Right renal pelvis (tissue), 4 donors: ENCODE results near the gene CCDC32. TPM values are rescaled to one million over a fixed set of nuclear protein-coding genes. Genes with fewer than 3 reads are reported as not detected.
"Not testable (repeated sequence)": the region's sequence is repeated elsewhere in the genome, so short reads cannot be mapped to it uniquely, and the experiment has no call there.

Experiments
- DNase-seq, 4 donors: peaks; one replicate each; pipeline ENCODE4 v3.0.0-alpha.2; 2013; ENCODE audit warnings: low read depth in 4 of 4, low spot score in 3 of 4, missing footprints in 1 of 4
- polyA plus RNA-seq, 4 donors: library from polyadenylated mRNA; unstranded; fragments of 120-200 nt; gene quantifications; one replicate each; pipeline ENCODE4 v1.2.1, GENCODE V29; 2013; ENCODE audit not compliant: insufficient read length in 4 of 4

The CCDC32 gene, protein sequence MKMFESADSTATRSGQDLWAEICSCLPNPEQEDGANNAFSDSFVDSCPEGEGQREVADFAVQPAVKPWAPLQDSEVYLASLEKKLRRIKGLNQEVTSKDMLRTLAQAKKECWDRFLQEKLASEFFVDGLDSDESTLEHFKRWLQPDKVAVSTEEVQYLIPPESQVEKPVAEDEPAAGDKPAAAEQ
- polyA plus RNA-seq: 10 to 100 TPM; 25.9 to 30.1 (median 27.7) TPM

- DNase-seq: peak; percentile 86 to 98 (median 96)
Measured at GRCh38 chr15:40564591-40565332, at the start of gene CCDC32. Gene CCDC32, minus strand, starts transcription at chr15:40565042. Its CDS starts 2,027 bp downstream, at chr15:40563015.

- no peak for DNase-seq
Measured at GRCh38 chr15:40613080-40613479, 48.2 kb upstream of the CCDC32 start.

DNA sequence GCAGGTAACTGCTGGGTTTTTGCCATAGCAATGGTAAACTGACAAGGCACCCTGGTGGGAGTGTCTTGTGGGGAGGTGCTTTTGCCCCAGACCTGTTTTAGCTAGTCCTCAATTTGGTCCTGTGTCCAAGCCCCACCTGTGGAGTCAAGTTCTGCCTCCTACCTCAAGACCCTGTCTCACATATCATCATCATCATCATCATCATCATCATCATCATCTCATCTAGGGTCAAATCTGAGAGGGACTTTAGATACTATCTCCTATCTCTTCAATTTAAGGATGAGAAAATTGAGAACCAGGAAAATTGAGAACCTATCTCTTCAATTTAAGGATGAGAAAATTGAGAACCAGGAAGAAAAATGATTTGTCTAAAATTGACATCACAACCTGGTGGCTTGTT, 39.1 kb upstream of the CCDC32 start:
- no peak for DNase-seq

DNA sequence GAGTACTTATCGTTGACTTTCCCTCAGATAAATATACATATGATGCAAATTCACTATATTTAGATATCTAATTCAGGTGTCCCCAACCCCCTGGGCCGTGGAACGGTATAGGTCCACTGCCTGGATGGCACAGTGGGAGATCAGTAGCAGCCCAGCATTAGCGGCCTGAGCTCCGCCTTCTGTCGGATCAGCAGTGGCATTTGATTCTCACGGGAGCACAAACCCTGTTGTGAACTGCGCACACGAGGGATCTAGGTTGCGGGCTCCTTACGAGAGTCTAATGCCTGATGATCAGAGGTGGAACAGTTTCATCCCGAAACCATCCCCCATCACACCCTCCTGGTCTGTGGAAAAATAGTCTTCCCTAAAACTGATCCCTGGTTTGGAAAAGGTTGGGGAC, 36.1 kb upstream of the CCDC32 start:
- DNase-seq: no peak

GRCh38 chr15:40598672-40599071, 33.8 kb upstream of the CCDC32 start:
- no peak for DNase-seq

DNA sequence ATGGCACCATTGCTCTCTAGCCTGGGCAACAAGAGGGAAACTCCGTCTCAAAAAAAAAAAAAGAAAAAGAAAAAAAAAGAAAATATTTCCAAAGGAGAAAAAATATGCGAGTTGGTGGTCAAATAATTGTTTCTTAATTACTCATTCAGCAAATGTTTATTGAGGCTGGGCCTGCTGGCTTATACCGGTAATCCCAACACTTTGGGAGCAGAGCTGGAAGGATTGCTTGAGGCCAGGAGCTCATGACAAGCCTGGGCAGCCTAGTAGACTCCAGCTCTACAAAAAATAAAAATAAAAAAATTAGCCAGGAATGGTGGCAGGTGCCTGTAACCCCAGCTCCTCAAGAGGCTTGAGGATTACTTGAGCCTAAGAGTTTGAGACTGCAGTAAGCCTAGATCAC, 33.3 kb upstream of the CCDC32 start:
- DNase-seq: no peak

- no peak for DNase-seq
Measured at GRCh38 chr15:40597024-40597423, 32.2 kb upstream of the CCDC32 start.

DNA sequence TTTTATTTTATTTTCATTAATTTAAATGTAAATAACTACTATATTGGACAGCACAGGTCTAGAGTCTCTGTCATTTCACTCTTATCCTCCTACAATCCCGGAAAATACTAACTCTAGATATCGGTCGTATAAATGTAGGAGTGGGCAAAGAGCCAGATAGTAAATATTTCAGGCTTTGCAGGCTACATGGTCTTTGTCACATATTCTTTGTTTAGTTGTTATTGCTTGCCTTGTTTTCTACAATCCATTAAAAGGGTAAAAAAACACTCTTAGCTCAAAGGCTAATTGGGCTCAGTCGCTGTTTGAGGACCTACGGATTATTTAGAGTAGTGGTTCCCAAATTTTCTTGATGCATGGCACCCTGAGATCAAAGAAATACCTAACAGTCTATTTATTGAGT, 30.9 kb upstream of the CCDC32 start:
- DNase-seq: no peak

DNA sequence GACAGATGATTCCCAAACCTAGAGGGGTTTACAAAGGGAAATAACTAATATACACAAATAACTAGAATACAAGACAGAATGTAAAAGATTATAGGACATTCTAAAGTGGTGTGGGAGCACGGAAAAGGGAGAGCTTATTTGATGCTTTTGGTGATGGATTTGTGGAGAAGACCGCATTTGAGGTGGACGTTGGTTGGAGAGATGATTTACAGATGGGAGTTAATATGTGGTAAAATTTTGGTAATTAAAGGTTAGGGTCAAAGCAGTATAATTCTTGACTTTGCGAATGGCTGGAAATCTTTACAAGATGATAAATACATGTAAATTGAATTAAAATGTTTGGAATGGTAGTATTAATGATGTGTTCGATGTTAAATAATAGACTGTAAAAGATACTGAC, 30.4 kb upstream of the CCDC32 start:
- DNase-seq: no peak

DNA sequence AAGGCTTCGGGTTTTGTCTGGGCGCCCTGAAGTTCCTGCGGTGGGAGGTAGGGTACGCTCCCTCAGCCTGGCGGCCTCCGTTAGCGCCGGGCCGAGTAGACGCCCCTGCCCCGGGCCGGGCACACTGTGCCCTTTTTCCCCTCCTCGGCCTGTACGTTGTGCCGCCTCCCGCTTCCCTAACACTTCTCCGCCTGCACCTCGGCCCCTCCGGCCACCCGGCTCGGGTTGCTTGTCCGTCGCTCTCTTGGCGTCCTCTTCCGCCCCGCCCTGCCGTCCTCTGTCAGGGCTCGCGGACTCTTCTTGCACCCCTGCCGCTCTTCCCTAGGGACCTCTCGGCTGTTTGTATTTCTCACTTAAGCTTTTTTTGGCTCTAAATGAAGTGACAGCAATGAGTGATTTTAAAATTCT, 29.6 kb upstream of the CCDC32 start:
- DNase-seq: peak in 3 of 4 donors; percentile 36 to 52 (median 40)

GRCh38 chr15:40593588-40594428, 29.0 kb upstream of the CCDC32 start, which contains the start of gene KNL1:
Gene KNL1, plus strand, starts transcription at chr15:40594249. Its CDS starts 8,683 bp downstream, at chr15:40602932.
- DNase-seq: peak; percentile 97 to 99 (median 98)

DNA sequence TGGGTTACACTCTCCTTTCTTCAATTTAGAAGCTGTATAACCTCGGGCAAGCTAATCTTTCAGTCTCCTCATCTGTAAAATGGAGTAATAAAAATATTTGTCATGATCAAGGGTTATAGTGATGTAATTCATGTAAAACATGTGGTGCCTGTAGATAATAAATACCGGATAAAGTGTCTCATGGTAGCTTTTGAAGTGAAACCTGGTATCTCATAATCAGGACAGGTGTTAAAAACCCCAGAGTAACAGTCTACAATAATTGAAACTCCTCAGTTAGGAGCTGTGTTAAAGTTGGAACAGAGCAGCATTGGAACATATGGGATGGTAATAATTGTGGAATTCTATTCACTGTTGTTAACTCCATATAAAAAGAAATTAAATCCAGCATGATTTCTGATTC, 28.3 kb upstream of the CCDC32 start:
- DNase-seq: no peak

- DNase-seq: no peak
Measured at GRCh38 chr15:40591389-40591788, 26.5 kb upstream of the CCDC32 start.

DNA sequence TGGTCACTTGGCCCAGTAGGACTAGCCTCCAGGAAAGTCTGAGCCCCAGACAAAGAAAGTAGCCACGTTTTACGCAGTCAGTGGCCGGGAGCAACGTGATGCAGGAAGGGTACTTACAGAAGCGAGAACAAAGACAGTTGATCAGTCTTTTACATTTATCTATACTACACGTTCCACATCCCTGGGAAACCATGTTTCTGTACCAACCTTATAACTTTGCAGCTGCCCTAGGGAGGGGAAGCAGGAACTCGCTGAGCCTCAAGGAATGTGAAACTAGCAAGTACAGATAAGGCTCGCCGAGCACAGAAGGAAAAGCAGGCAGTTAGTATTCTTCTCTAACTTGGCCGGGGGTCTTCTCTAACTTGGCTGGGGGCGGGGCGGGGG, 25.8 kb upstream of the CCDC32 start:
- no peak for DNase-seq

DNA sequence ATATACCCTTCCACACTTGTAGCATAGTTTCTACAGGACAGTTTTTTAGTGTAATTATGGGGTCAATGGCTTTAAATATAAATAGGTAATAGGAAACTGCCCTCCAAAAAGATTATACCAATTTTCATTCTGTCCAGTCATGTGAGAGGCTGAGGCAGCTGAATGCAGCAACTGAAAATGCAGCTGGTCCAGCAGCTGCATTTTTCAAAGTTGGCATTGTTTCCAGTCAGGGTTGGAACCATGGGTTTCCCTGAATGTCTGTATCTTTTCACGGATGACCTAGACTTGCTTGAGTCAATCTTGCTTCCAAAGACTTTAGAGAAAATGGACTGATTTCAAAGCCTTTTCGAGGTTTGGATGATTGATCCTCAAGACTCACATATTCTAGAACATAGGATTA, 19.3 kb upstream of the CCDC32 start:
- no peak for DNase-seq

DNA sequence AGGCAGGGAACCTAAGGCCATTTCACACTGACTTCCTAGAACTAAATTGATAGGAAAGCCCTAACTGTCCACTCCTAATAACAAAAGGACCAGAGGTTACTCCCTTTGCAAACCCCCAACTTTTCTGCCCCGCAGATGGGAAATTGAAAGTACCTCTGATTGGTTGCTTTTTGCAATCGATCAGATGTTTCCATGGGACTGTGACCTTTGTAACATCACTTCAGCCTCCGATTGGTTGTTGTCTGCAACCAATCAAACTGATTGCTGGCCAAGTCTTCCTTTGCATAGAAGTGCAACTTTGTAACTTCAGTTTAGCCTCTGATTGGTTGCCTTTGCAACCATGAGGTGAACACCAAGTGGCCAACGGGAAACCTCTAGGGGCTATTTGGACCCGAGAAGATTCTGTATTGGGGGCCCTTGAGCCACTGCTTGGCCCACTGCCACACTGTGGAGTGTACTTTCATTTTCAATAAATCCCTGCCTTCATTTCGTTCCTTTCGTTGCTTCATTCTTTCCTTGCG, 17.9 kb upstream of the CCDC32 start:
- DNase-seq: no peak

- DNase-seq: not testable (repeated sequence)
Measured at GRCh38 chr15:40581796-40582195, 17.0 kb upstream of the CCDC32 start.

GRCh38 chr15:40578892-40579291, 14.1 kb upstream of the CCDC32 start:
- DNase-seq: no peak

DNA sequence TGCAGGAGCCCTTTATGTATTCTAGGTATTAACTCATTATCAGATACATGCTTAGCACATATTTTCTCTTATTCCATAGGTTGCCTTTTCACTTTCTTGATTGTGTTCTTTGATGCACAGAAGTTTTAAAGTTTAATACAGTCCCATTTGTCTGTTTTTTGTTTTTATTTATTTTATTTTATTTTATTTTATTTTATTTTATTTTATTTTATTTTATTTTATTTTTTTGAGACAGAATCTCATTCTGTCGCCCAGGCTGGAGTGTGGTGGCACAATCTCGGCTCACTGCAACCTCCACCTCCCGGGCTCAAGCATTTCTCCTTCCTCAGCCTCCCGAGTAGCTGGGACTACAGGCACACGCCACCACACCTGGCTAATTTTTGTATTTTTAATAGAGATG, 12.1 kb upstream of the CCDC32 start:
- DNase-seq: not testable (repeated sequence)

DNA sequence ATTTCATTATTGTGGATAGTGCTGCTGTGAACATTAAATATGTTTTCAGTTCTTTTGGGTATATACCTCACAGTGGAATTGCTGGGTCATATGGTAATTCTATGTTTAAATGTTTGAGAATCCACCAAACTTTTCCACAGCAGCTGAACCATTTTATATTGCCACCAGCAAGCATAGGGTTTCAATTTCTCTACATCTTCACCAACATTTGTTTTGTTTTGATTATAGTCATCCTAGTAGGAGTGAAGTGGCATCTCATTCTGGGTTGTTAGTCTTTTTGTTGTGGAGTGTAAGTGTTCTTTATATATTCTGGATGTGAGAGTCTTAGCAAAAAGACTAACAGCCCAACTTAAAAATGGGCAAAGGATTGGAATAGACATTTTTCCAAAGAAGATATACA, 10.3 kb upstream of the CCDC32 start:
- no peak for DNase-seq
